Transverse colon (tissue), 1 donor: ENCODE measurements around the gene UMODL1.

Experiments used
- EP300 ChIP-seq: sonication (generic); formaldehyde crosslinking; IDR thresholded peaks from one replicate; pipeline ENCODE4 v1.6.1; 2017; ENCODE audit warnings: antibody characterized with exemption, low read depth
- POLR2A ChIP-seq: fragments of 450-650 bp; IDR thresholded peaks from one replicate; pipeline ENCODE4 v1.6.1; 2016; ENCODE audit warnings: antibody characterized with exemption, mild to moderate bottlenecking, moderate library complexity

DNA sequence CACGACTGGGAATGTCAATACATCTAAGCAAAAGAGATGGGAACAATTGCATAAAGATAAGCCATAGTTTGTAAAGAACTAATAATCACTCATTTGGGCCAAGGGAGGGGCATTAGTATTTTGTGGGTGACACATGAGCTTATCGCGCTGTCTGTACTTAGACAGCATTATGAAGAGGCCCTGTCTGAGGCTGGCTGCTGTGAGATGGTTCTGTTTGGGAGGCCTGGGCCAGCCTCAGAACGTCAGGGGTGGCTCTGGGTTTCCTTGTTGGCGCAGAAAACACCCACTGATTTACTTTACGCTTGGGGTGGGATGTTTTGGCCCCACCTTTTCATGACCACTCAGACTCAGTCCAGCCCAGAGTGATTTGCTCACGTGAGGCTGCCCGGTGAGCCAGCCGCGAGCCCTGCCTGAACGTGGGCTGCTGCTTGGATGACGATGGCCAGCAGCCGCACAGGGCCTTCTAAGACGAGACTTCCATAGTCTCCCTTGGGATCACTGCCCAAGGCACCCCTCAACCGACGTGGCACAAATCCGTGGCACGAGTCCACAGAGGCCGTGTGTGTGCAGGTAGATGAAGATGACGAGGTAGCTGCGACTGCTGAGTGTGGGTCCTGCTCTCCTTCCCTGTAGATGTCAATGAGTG is 18.7 kb downstream of the UMODL1 start:
- TF ChIP-seq POLR2A (no peak), EP300 (no peak)
